ENCODE measurements around the gene NF1. TPM values are rescaled to one million over a fixed set of nuclear protein-coding genes. Genes with fewer than 3 reads are reported as not detected.
A peak's percentile ranks its signal among the peaks of the same experiment; 100 is the strongest.
"Not testable (repeated sequence)": the region's sequence is repeated elsewhere in the genome, so short reads cannot be mapped to it uniquely, and the experiment has no call there.

Gene NF1, protein sequence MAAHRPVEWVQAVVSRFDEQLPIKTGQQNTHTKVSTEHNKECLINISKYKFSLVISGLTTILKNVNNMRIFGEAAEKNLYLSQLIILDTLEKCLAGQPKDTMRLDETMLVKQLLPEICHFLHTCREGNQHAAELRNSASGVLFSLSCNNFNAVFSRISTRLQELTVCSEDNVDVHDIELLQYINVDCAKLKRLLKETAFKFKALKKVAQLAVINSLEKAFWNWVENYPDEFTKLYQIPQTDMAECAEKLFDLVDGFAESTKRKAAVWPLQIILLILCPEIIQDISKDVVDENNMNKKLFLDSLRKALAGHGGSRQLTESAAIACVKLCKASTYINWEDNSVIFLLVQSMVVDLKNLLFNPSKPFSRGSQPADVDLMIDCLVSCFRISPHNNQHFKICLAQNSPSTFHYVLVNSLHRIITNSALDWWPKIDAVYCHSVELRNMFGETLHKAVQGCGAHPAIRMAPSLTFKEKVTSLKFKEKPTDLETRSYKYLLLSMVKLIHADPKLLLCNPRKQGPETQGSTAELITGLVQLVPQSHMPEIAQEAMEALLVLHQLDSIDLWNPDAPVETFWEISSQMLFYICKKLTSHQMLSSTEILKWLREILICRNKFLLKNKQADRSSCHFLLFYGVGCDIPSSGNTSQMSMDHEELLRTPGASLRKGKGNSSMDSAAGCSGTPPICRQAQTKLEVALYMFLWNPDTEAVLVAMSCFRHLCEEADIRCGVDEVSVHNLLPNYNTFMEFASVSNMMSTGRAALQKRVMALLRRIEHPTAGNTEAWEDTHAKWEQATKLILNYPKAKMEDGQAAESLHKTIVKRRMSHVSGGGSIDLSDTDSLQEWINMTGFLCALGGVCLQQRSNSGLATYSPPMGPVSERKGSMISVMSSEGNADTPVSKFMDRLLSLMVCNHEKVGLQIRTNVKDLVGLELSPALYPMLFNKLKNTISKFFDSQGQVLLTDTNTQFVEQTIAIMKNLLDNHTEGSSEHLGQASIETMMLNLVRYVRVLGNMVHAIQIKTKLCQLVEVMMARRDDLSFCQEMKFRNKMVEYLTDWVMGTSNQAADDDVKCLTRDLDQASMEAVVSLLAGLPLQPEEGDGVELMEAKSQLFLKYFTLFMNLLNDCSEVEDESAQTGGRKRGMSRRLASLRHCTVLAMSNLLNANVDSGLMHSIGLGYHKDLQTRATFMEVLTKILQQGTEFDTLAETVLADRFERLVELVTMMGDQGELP (N-terminal part only)
- 100 to 1,000 TPM in 1 of 4 donors, 10 to 100 TPM in 3; 66.1 to 107 (median 90.9) TPM for total RNA-seq

DNA sequence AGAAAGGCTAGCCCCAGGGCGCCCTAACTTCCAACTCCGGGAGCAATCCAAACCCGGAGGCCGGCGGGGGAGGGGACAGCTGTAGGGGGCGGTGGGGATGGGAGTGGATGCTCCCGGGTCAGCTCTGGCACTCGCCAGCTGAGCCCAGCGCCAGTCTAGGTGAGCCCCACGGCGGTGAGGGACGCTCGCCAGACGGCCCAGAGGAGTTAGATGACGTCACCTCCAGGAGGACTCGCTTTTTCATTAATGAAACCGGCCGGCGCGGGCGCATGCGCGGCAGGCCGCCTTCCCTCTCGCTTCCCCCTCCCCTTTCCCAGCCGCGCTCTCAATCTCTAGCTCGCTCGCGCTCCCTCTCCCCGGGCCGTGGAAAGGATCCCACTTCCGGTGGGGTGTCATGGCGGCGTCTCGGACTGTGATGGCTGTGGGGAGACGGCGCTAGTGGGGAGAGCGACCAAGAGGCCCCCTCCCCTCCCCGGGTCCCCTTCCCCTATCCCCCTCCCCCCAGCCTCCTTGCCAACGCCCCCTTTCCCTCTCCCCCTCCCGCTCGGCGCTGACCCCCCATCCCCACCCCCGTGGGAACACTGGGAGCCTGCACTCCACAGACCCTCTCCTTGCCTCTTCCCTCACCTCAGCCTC, at the start of gene NF1:
NF1 (plus strand) TSS at position 378 of the 636 bp plus-strand sequence. CDS start 333 bp downstream, outside the sequence.
- peak; percentile 90 to 93 for DNase-seq (ENCODE audit: low spot score in 2 of 2)
- Histone ChIP-seq H3K27me3 (no peaks in the 10 kb centered on the region), H3K9me3 (no peaks in the 10 kb centered on the region), H3K36me3 (peaks cover 0 to 3% (median 0%) of the 10 kb centered on the region in 3 donors), H3K4me1 (peaks cover 0 to 22% (median 2%) of the 10 kb centered on the region in 4 donors), H3K27ac (peak within 1 kb of the TSS; percentile 88 to 99 (median 93)), H3K4me3 (peak within 1 kb of the TSS; percentile 77 to 98 (median 82))
- WGBS, 2 donors: 0 to 1% methylated on average over 29 to 39 of the region's 45 CpGs
- TF ChIP-seq, protein P1, sequence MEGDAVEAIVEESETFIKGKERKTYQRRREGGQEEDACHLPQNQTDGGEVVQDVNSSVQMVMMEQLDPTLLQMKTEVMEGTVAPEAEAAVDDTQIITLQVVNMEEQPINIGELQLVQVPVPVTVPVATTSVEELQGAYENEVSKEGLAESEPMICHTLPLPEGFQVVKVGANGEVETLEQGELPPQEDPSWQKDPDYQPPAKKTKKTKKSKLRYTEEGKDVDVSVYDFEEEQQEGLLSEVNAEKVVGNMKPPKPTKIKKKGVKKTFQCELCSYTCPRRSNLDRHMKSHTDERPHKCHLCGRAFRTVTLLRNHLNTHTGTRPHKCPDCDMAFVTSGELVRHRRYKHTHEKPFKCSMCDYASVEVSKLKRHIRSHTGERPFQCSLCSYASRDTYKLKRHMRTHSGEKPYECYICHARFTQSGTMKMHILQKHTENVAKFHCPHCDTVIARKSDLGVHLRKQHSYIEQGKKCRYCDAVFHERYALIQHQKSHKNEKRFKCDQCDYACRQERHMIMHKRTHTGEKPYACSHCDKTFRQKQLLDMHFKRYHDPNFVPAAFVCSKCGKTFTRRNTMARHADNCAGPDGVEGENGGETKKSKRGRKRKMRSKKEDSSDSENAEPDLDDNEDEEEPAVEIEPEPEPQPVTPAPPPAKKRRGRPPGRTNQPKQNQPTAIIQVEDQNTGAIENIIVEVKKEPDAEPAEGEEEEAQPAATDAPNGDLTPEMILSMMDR (IDR thresholded peaks at IDR 0.05): no peak
- TF ChIP-seq EP300 (IDR thresholded peaks at IDR 0.05) (peak; percentile 57 to 91), POLR2A (IDR thresholded peaks at IDR 0.05) (peak in 1 of 2 donors; percentile 63)

GRCh38 chr17:31046856-31047425, 47.8 kb upstream of the NF1 start:
- H3K4me3 ChIP-seq; DNase-seq (ENCODE audit: low spot score in 2 of 2); H3K4me1 ChIP-seq; H3K27ac ChIP-seq; H3K9me3 ChIP-seq; H3K27me3 ChIP-seq: not testable (repeated sequence)
- peaks cover 0 to 28% (median 0%) of the 10 kb centered on the region in 3 donors for H3K36me3 ChIP-seq
- 84 to 94% methylated on average over 5 to 6 of the region's 7 CpGs for WGBS, 2 donors

DNA sequence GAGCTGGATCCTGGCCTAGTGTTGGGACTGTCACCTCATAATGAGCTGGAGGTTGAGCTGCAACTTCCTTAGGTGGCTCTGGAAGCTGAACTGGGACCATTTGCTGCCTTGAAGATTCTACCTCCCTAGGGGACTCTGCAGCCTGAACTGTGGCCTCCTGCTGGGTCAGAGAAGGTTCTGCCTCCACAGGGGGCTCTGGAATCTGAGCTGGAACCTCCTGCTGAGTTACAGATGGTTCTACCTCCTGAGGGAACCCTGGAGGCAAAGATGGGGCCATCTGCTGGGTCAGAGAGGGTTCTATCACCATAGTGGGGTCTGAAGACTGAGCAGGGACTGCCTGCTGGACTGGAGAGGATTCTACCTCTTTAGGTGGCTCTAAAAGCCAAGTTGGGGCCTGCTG, 46.6 kb upstream of the NF1 start:
- H3K9me3 ChIP-seq: no peaks in the 10 kb centered on the region
- no peak for TF ChIP-seq EP300 (IDR thresholded peaks at IDR 0.05)
- DNase-seq (ENCODE audit: low spot score in 2 of 2): no peak
- no peak overlapping the region for H3K27ac ChIP-seq
- H3K4me3 ChIP-seq: no peak overlapping the region
- peaks cover 0 to 28% (median 0%) of the 10 kb centered on the region in 3 donors for H3K36me3 ChIP-seq
- peaks cover 0 to 8% (median 3%) of the 10 kb centered on the region in 4 donors for H3K4me1 ChIP-seq
- no peaks in the 10 kb centered on the region for H3K27me3 ChIP-seq

GRCh38 chr17:31048780-31049179, 46.0 kb upstream of the NF1 start:
- Histone ChIP-seq H3K9me3 (no peaks in the 10 kb centered on the region), H3K27me3 (no peaks in the 10 kb centered on the region), H3K36me3 (peaks cover 0 to 28% (median 0%) of the 10 kb centered on the region in 3 donors), H3K27ac (no peak overlapping the region), H3K4me1 (peaks cover 0 to 12% (median 3%) of the 10 kb centered on the region in 4 donors), H3K4me3 (no peak overlapping the region)
- TF ChIP-seq, protein P1 (IDR thresholded peaks at IDR 0.05): no peak
- no peak for TF ChIP-seq EP300 (IDR thresholded peaks at IDR 0.05)
- no peak for TF ChIP-seq POLR2A (IDR thresholded peaks at IDR 0.05)
- no peak for DNase-seq (ENCODE audit: low spot score in 2 of 2)

DNA sequence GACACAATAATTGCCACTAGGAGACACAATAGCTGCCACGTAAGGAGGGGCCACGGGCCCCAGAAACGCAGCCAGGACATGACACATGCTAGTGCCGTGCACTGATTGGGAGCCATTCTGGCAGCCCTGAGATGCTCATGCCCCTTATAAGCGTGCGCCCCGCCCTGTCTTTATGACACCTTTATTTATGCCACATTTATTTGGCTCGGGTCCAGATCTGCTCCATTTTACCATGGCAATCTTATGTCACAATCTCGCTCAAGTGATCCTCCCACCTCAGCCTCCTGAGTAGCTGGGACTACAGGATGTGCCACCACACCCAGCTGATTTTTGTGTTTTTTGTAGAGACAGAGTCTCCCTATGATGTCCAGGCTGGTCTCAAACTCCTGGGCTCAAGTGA, 43.8 kb upstream of the NF1 start:
- no peak for DNase-seq (ENCODE audit: low spot score in 2 of 2)
- no peaks in the 10 kb centered on the region for H3K27me3 ChIP-seq
- peaks cover 0 to 12% (median 3%) of the 10 kb centered on the region in 4 donors for H3K4me1 ChIP-seq
- no peaks in the 10 kb centered on the region for H3K9me3 ChIP-seq
- no peak overlapping the region for H3K4me3 ChIP-seq
- TF ChIP-seq, protein P1 (IDR thresholded peaks at IDR 0.05): no peak
- TF ChIP-seq EP300 (IDR thresholded peaks at IDR 0.05) (no peak), POLR2A (IDR thresholded peaks at IDR 0.05) (no peak)
- peak overlapping the region in 1 of 4 donors; percentile 26 for H3K27ac ChIP-seq
- WGBS, 2 donors: 94 to 99% methylated on average over 9 of the region's 9 CpGs
- peaks cover 0 to 28% (median 0%) of the 10 kb centered on the region in 3 donors for H3K36me3 ChIP-seq

All from tibial nerve (tissue), 4 donors.